HG02763 (cell line): ENCODE measurements around the gene PTPRQ.

Source experiments
- ATAC-seq: cut with Tn5 transposase; IDR thresholded peaks from one replicate; pipeline ENCODE4 v1.9.1; 2021; ENCODE audit warnings: mild to moderate bottlenecking, moderate library complexity; ENCODE audit not compliant: unreplicated experiment

Gene PTPRQ

GRCh38 chr12:80556566-80556965 lies 112.5 kb downstream of the PTPRQ start:
- ATAC-seq: no peak

- no peak for ATAC-seq
Observed at GRCh38 chr12:80559766-80560165, 115.7 kb downstream of the PTPRQ start.

- ATAC-seq: no peak
Observed at GRCh38 chr12:80565271-80565670, 121.2 kb downstream of the PTPRQ start.

GRCh38 chr12:80567401-80567800 lies 123.4 kb downstream of the PTPRQ start:
- ATAC-seq: no peak

- no peak for ATAC-seq
Observed at GRCh38 chr12:80576641-80577418, 132.8 kb downstream of the PTPRQ start.

GRCh38 chr12:80580254-80580653 lies 136.2 kb downstream of the PTPRQ start:
- ATAC-seq: no peak

- ATAC-seq: no peak
Observed at GRCh38 chr12:80581783-80582182, 137.7 kb downstream of the PTPRQ start.

- ATAC-seq: no peak
Observed at GRCh38 chr12:80582431-80582830, 138.4 kb downstream of the PTPRQ start.

GRCh38 chr12:80589077-80589476 lies 145.0 kb downstream of the PTPRQ start:
- ATAC-seq: no peak

- ATAC-seq: no peak
Observed at GRCh38 chr12:80590085-80590484, 146.1 kb downstream of the PTPRQ start.

GRCh38 chr12:80593766-80594165 lies 149.7 kb downstream of the PTPRQ start:
- ATAC-seq: no peak

GRCh38 chr12:80596509-80596908 lies 152.5 kb downstream of the PTPRQ start:
- ATAC-seq: no peak

- ATAC-seq: no peak
Observed at GRCh38 chr12:80598004-80598606, 154.1 kb downstream of the PTPRQ start.

- no peak for ATAC-seq
Observed at GRCh38 chr12:80602455-80602854, 158.4 kb downstream of the PTPRQ start.

- ATAC-seq: no peak
Observed at GRCh38 chr12:80607361-80608135, 163.5 kb downstream of the PTPRQ start.

- ATAC-seq: no peak
Observed at GRCh38 chr12:80617733-80618132, 173.7 kb downstream of the PTPRQ start.

GRCh38 chr12:80620281-80620680 lies 176.2 kb downstream of the PTPRQ start:
- ATAC-seq: no peak

GRCh38 chr12:80622271-80622670 lies 178.2 kb downstream of the PTPRQ start:
- ATAC-seq: no peak

- no peak for ATAC-seq
Observed at GRCh38 chr12:80625051-80625450, 181.0 kb downstream of the PTPRQ start.

GRCh38 chr12:80625901-80626300 lies 181.9 kb downstream of the PTPRQ start:
- no peak for ATAC-seq

GRCh38 chr12:80627782-80628181 lies 183.7 kb downstream of the PTPRQ start:
- ATAC-seq: no peak

GRCh38 chr12:80632835-80633234 lies 188.8 kb downstream of the PTPRQ start:
- no peak for ATAC-seq
